G401.6 (cell line): ENCODE measurements around the gene AK5.

Experiments
- FAIRE-seq: peaks from 2 replicates; lab custom pipeline; 2012; peaks lifted over from hg19 to GRCh38; lab: Jason Lieb, UNC

Gene AK5

GRCh38 chr1:77354536-77354935, 72.7 kb downstream of the AK5 start:
- FAIRE-seq, result no peak

- FAIRE-seq, result no peak
Measured at GRCh38 chr1:77355010-77355409, 73.2 kb downstream of the AK5 start.

GRCh38 chr1:77356136-77356535, 74.3 kb downstream of the AK5 start:
- no peak for FAIRE-seq

- FAIRE-seq, result no peak
Measured at GRCh38 chr1:77360256-77360655, 78.4 kb downstream of the AK5 start.

GRCh38 chr1:77361621-77362020, 79.8 kb downstream of the AK5 start:
- no peak for FAIRE-seq

GRCh38 chr1:77370161-77370560, 88.3 kb downstream of the AK5 start:
- no peak for FAIRE-seq

GRCh38 chr1:77370583-77371306, 88.9 kb downstream of the AK5 start:
- FAIRE-seq, result no peak

- FAIRE-seq, result no peak
Measured at GRCh38 chr1:77371396-77371795, 89.6 kb downstream of the AK5 start.

- FAIRE-seq, result no peak
Measured at GRCh38 chr1:77373702-77374101, 91.9 kb downstream of the AK5 start.

- no peak for FAIRE-seq
Measured at GRCh38 chr1:77375541-77375940, 93.7 kb downstream of the AK5 start.

GRCh38 chr1:77375990-77376389, 94.2 kb downstream of the AK5 start:
- no peak for FAIRE-seq

GRCh38 chr1:77378723-77379535, 97.1 kb downstream of the AK5 start:
- FAIRE-seq, result no peak

- FAIRE-seq, result no peak
Measured at GRCh38 chr1:77382366-77382765, 100.5 kb downstream of the AK5 start.

- no peak for FAIRE-seq
Measured at GRCh38 chr1:77383236-77383635, 101.4 kb downstream of the AK5 start.

GRCh38 chr1:77385551-77385950, 103.7 kb downstream of the AK5 start:
- no peak for FAIRE-seq

- FAIRE-seq, result no peak
Measured at GRCh38 chr1:77386276-77386675, 104.5 kb downstream of the AK5 start.

- no peak for FAIRE-seq
Measured at GRCh38 chr1:77387553-77387952, 105.7 kb downstream of the AK5 start.

- FAIRE-seq, result no peak
Measured at GRCh38 chr1:77388661-77389060, 106.8 kb downstream of the AK5 start.

GRCh38 chr1:77392486-77392885, 110.7 kb downstream of the AK5 start:
- FAIRE-seq, result no peak

GRCh38 chr1:77394166-77394565, 112.3 kb downstream of the AK5 start:
- FAIRE-seq, result no peak

- FAIRE-seq, result no peak
Measured at GRCh38 chr1:77395051-77395450, 113.2 kb downstream of the AK5 start.

- no peak for FAIRE-seq
Measured at GRCh38 chr1:77398152-77398551, 116.3 kb downstream of the AK5 start.

GRCh38 chr1:77399250-77400086, 117.6 kb downstream of the AK5 start:
- FAIRE-seq, result no peak
